GM23338 (cell line): Measurements from ENCODE around the gene FEM1B. TPM values are rescaled to one million over a fixed set of nuclear protein-coding genes. Genes with fewer than 3 reads are reported as not detected.
A peak's percentile ranks its signal among the peaks of the same experiment; 100 is the strongest.

Experiments used
- ATAC-seq: fragments of 200-7000 bp; cut with Tn5 transposase; 3 replicates; pipeline ENCODE4 v1.9.1; 2020
- DNase-seq: peaks from one replicate; pipeline ENCODE4 v3.0.0-alpha.2; 2015; ENCODE audit warnings: low spot score
- H2AFZ ChIP-seq: fragments of 200-600 bp; sonication (generic); 2 replicates; pipeline ENCODE4 v1.8.0; 2016; ENCODE audit warnings: antibody characterized with exemption, mild to moderate bottlenecking, moderate library complexity
- H3F3A ChIP-seq: fragments of 200-600 bp; sonication (generic); replicated peaks from 2 replicates; pipeline ENCODE4 v1.8.0; 2017; ENCODE audit warnings: antibody characterized with exemption, mixed run types, low read depth
- H3K27ac ChIP-seq: fragments of 200-600 bp; sonication (generic); 2 replicates; pipeline ENCODE4 v1.6.1; 2016; ENCODE audit warnings: low read depth
- H3K27me3 ChIP-seq: fragments of 200-600 bp; sonication (generic); 2 replicates; pipeline ENCODE4 v1.8.0; 2016; ENCODE audit warnings: mild to moderate bottlenecking, mixed run types, moderate library complexity; ENCODE audit not compliant: insufficient read depth
- H3K36me3 ChIP-seq: fragments of 200-600 bp; sonication (generic); 2 replicates; pipeline ENCODE4 v1.8.0; 2016; ENCODE audit warnings: mild to moderate bottlenecking; ENCODE audit not compliant: insufficient read depth
- H3K4me1 ChIP-seq: fragments of 200-600 bp; sonication (generic); 2 replicates; pipeline ENCODE4 v1.8.0; 2016; ENCODE audit warnings: mild to moderate bottlenecking, moderate library complexity; ENCODE audit not compliant: insufficient read depth
- H3K4me2 ChIP-seq: fragments of 200-600 bp; sonication (generic); 2 replicates; pipeline ENCODE4 v1.7.1; 2017; ENCODE audit warnings: mixed run types
- H3K4me3 ChIP-seq: fragments of 200-600 bp; sonication (generic); 2 replicates; pipeline ENCODE4 v1.6.1; 2016; ENCODE audit warnings: mixed run types
- H3K79me2 ChIP-seq: fragments of 200-600 bp; sonication (generic); replicated peaks from 2 replicates; pipeline ENCODE4 v1.8.0; 2017; ENCODE audit warnings: mild to moderate bottlenecking; ENCODE audit not compliant: insufficient read depth
- H3K9me2 ChIP-seq: fragments of 200-600 bp; sonication (generic); 2 replicates; pipeline ENCODE4 v1.8.0; 2017; ENCODE audit not compliant: insufficient read depth
- H4K20me1 ChIP-seq: fragments of 200-600 bp; sonication (generic); replicated peaks from 2 replicates; pipeline ENCODE4 v1.8.0; 2017; ENCODE audit warnings: mild to moderate bottlenecking; ENCODE audit not compliant: insufficient read depth
- H3K27ac Mint-ChIP-seq: 2 replicates; pipeline ENCODE4 v1.8.0; 2020; ENCODE audit warnings: inconsistent platforms, mild to moderate bottlenecking, moderate library complexity, mixed read lengths
- H3K27me3 Mint-ChIP-seq: 3 replicates; pipeline ENCODE4 v1.8.0; 2022; ENCODE audit warnings: low read depth, mild to moderate bottlenecking, moderate library complexity, mixed read lengths, inconsistent platforms; ENCODE audit not compliant: insufficient read depth, poor library complexity
- H3K36me3 Mint-ChIP-seq: 3 replicates; pipeline ENCODE4 v1.8.0; 2021; ENCODE audit warnings: low read depth, mild to moderate bottlenecking, inconsistent platforms, moderate library complexity, mixed read lengths
- H3K4me1 Mint-ChIP-seq: 3 replicates; pipeline ENCODE4 v1.8.0; 2020; ENCODE audit warnings: mild to moderate bottlenecking, inconsistent platforms, mixed read lengths
- H3K4me3 Mint-ChIP-seq: 3 replicates; pipeline ENCODE4 v1.8.0; 2021; ENCODE audit warnings: moderate library complexity, mild to moderate bottlenecking, inconsistent platforms, mixed read lengths
- H3K9me3 Mint-ChIP-seq: 3 replicates; pipeline ENCODE4 v1.8.0; 2020; ENCODE audit warnings: moderate library complexity, mild to moderate bottlenecking, inconsistent platforms, mixed read lengths
- CREB1 ChIP-seq: fragments of 250-450 bp; sonication (Bioruptor Pico); IDR thresholded peaks from 2 replicates; pipeline ENCODE4 v1.5.0; 2020; ENCODE audit warnings: low read depth, mild to moderate bottlenecking, moderate library complexity
- ETS1 ChIP-seq: IDR thresholded peaks from 2 replicates; pipeline ENCODE4 v1.6.1; 2016; ENCODE audit warnings: antibody characterized with exemption
- EZH2 ChIP-seq: fragments of 200-600 bp; sonication (generic); IDR thresholded peaks from one replicate; pipeline ENCODE4 v1.8.0; 2017; ENCODE audit warnings: antibody characterized with exemption, mild to moderate bottlenecking, low read depth; ENCODE audit not compliant: unreplicated experiment
- JUNB ChIP-seq: IDR thresholded peaks from one replicate; pipeline ENCODE4 v1.6.1; 2016; ENCODE audit warnings: antibody characterized with exemption; ENCODE audit not compliant: unreplicated experiment
- NANOG ChIP-seq: IDR thresholded peaks from 2 replicates; pipeline ENCODE4 v1.6.1; 2016; ENCODE audit warnings: antibody characterized with exemption, borderline replicate concordance
- POLR2AphosphoS5 ChIP-seq: IDR thresholded peaks from 2 replicates; pipeline ENCODE4 v1.6.1; 2016; ENCODE audit warnings: antibody characterized with exemption, low read depth
- REST ChIP-seq: IDR thresholded peaks from one replicate; pipeline ENCODE4 v1.6.1; 2018; ENCODE audit warnings: antibody characterized with exemption; ENCODE audit not compliant: unreplicated experiment
- STAT1 ChIP-seq: IDR thresholded peaks from one replicate; pipeline ENCODE4 v1.6.1; 2016; ENCODE audit warnings: antibody characterized with exemption; ENCODE audit not compliant: unreplicated experiment
- ZNF114 ChIP-seq: fragments of 250-450 bp; sonication (Bioruptor Pico); IDR thresholded peaks from 2 replicates; pipeline ENCODE4 v1.5.0; 2020; ENCODE audit warnings: mild to moderate bottlenecking, moderate library complexity
- ZNF331 ChIP-seq: fragments of 250-450 bp; sonication (Bioruptor Pico); IDR thresholded peaks from 2 replicates; pipeline ENCODE4 v1.5.0; 2020; ENCODE audit warnings: low read depth, mild to moderate bottlenecking, moderate library complexity
- polyA plus RNA-seq: library from polyadenylated mRNA; unstranded; fragments of >200 nt; fragmentation: Nextera tagmentation; extraction: Ambion mirVana; gene quantifications from 2 replicates; pipeline ENCODE4 v1.2.1, GENCODE V29; 2016
- total RNA-seq: library from RNA; depleted of rRNA; stranded (reverse); fragments of >200 nt; shearing (Covaris generic); gene quantifications from 2 replicates; pipeline ENCODE4 v1.2.3, GENCODE V29; 2014
- TF ChIP-seq, protein P1 (sequence below): fragments of 250-450 bp; sonication (Bioruptor Pico); IDR thresholded peaks from 2 replicates; pipeline ENCODE4 v1.5.0; 2020; ENCODE audit warnings: mild to moderate bottlenecking, moderate library complexity
- TF ChIP-seq, protein P2 (sequence below), 2 experiments: fragments of 200-600 bp in 1 of 2; sonication (generic) in 1 of 2; conservative IDR thresholded peaks; 2 replicates each; pipeline versions ENCODE4 v1.5.1 to v1.6.1; 2016 to 2017; ENCODE audit warnings: antibody characterized with exemption in 2 of 2, low read depth in 2 of 2, mild to moderate bottlenecking in 2 of 2, moderate library complexity in 1 of 2

Gene FEM1B
- total and polyA plus RNA-seq, 2 experiments from 2014 or later = 13.0 to 82.0 TPM

- H3K9me3 Mint-ChIP-seq = peaks cover 10% of the 10 kb centered on the region; the same call in 2 of the 3 replicates
- Histone ChIP-seq H3K4me3 (0 out of 2 replicates have a peak overlapping the region, but pooled peaks have one; percentile 6), H4K20me1 (peaks cover 40% of the 10 kb centered on the region), H3K4me1 (peaks cover 68% of the 10 kb centered on the region), H3K36me3 (peaks cover 5% of the 10 kb centered on the region; the same call in 1 of the 2 replicates), H3F3A (no peaks in the 10 kb centered on the region; the same call in 1 of the 2 replicates), H3K79me2 (peaks cover 100% of the 10 kb centered on the region), H3K27me3 (no peaks in the 10 kb centered on the region), H3K27ac (peak overlapping the region; percentile 11; the same call in 1 of the 2 replicates), H2AFZ (no peak overlapping the region), H3K4me2 (peak overlapping the region; percentile 16; the same call in 1 of the 2 replicates), H3K9me2 (no peaks in the 10 kb centered on the region)
- H3K4me1 Mint-ChIP-seq = peaks cover 67% of the 10 kb centered on the region
- H3K27me3 Mint-ChIP-seq = peaks cover 6% of the 10 kb centered on the region
- no peak for TF ChIP-seq STAT1
- TF ChIP-seq, protein P1, sequence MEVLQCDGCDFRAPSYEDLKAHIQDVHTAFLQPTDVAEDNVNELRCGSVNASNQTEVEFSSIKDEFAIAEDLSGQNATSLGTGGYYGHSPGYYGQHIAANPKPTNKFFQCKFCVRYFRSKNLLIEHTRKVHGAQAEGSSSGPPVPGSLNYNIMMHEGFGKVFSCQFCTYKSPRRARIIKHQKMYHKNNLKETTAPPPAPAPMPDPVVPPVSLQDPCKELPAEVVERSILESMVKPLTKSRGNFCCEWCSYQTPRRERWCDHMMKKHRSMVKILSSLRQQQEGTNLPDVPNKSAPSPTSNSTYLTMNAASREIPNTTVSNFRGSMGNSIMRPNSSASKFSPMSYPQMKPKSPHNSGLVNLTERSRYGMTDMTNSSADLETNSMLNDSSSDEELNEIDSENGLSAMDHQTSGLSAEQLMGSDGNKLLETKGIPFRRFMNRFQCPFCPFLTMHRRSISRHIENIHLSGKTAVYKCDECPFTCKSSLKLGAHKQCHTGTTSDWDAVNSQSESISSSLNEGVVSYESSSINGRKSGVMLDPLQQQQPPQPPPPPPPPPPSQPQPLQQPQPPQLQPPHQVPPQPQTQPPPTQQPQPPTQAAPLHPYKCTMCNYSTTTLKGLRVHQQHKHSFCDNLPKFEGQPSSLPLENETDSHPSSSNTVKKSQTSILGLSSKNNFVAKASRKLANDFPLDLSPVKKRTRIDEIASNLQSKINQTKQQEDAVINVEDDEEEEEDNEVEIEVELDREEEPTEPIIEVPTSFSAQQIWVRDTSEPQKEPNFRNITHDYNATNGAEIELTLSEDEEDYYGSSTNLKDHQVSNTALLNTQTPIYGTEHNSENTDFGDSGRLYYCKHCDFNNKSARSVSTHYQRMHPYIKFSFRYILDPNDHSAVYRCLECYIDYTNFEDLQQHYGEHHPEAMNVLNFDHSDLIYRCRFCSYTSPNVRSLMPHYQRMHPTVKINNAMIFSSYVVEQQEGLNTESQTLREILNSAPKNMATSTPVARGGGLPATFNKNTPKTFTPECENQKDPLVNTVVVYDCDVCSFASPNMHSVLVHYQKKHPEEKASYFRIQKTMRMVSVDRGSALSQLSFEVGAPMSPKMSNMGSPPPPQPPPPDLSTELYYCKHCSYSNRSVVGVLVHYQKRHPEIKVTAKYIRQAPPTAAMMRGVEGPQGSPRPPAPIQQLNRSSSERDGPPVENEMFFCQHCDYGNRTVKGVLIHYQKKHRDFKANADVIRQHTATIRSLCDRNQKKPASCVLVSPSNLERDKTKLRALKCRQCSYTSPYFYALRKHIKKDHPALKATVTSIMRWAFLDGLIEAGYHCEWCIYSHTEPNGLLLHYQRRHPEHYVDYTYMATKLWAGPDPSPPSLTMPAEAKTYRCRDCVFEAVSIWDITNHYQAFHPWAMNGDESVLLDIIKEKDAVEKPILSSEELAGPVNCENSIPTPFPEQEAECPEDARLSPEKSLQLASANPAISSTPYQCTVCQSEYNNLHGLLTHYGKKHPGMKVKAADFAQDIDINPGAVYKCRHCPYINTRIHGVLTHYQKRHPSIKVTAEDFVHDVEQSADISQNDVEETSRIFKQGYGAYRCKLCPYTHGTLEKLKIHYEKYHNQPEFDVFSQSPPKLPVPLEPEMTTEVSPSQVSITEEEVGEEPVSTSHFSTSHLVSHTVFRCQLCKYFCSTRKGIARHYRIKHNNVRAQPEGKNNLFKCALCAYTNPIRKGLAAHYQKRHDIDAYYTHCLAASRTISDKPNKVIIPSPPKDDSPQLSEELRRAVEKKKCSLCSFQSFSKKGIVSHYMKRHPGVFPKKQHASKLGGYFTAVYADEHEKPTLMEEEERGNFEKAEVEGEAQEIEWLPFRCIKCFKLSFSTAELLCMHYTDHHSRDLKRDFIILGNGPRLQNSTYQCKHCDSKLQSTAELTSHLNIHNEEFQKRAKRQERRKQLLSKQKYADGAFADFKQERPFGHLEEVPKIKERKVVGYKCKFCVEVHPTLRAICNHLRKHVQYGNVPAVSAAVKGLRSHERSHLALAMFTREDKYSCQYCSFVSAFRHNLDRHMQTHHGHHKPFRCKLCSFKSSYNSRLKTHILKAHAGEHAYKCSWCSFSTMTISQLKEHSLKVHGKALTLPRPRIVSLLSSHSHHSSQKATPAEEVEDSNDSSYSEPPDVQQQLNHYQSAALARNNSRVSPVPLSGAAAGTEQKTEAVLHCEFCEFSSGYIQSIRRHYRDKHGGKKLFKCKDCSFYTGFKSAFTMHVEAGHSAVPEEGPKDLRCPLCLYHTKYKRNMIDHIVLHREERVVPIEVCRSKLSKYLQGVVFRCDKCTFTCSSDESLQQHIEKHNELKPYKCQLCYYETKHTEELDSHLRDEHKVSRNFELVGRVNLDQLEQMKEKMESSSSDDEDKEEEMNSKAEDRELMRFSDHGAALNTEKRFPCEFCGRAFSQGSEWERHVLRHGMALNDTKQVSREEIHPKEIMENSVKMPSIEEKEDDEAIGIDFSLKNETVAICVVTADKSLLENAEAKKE (CRISPR knock-in tag) = no peak
- no peak for TF ChIP-seq ETS1
- no peak for TF ChIP-seq CREB1 (CRISPR knock-in tag)
- TF ChIP-seq NANOG = no peak
- no peak for TF ChIP-seq POLR2AphosphoS5
- TF ChIP-seq EZH2 = no peak
- TF ChIP-seq ZNF331 (CRISPR knock-in tag) = no peak
- TF ChIP-seq JUNB = no peak
- TF ChIP-seq REST = no peak
- TF ChIP-seq ZNF114 = no peak
- TF ChIP-seq, protein P2, sequence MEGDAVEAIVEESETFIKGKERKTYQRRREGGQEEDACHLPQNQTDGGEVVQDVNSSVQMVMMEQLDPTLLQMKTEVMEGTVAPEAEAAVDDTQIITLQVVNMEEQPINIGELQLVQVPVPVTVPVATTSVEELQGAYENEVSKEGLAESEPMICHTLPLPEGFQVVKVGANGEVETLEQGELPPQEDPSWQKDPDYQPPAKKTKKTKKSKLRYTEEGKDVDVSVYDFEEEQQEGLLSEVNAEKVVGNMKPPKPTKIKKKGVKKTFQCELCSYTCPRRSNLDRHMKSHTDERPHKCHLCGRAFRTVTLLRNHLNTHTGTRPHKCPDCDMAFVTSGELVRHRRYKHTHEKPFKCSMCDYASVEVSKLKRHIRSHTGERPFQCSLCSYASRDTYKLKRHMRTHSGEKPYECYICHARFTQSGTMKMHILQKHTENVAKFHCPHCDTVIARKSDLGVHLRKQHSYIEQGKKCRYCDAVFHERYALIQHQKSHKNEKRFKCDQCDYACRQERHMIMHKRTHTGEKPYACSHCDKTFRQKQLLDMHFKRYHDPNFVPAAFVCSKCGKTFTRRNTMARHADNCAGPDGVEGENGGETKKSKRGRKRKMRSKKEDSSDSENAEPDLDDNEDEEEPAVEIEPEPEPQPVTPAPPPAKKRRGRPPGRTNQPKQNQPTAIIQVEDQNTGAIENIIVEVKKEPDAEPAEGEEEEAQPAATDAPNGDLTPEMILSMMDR (conservative IDR thresholded peaks at IDR 0.05; ENCODE audit: low read depth in 2 of 2) = no peak
- peak overlapping the region; percentile 33; the same call in 1 of the 3 replicates for H3K4me3 Mint-ChIP-seq
- DNase-seq (peak; percentile 56), ATAC-seq (peak; percentile 42; the same call in 2 of the 3 replicates)
- peaks cover 35% of the 10 kb centered on the region for H3K36me3 Mint-ChIP-seq
- no peak overlapping the region for H3K27ac Mint-ChIP-seq
Observed at GRCh38 chr15:68285259-68285980, 7.9 kb downstream of the FEM1B start.
